AG09319 (cell line): ENCODE data around the gene BAZ1A.

Experiments used
- DNase-seq: peaks from one replicate; pipeline ENCODE4 v3.0.0-alpha.2; 2010; ENCODE audit warnings: low read depth; ENCODE audit errors: extremely low read depth
- TF ChIP-seq, protein P1 (sequence below): IDR thresholded peaks from 2 replicates; pipeline ENCODE4 v1.5.1; 2011; ENCODE audit warnings: low read depth, mild to moderate bottlenecking, inconsistent platforms, low read length, moderate library complexity

Gene BAZ1A

DNA sequence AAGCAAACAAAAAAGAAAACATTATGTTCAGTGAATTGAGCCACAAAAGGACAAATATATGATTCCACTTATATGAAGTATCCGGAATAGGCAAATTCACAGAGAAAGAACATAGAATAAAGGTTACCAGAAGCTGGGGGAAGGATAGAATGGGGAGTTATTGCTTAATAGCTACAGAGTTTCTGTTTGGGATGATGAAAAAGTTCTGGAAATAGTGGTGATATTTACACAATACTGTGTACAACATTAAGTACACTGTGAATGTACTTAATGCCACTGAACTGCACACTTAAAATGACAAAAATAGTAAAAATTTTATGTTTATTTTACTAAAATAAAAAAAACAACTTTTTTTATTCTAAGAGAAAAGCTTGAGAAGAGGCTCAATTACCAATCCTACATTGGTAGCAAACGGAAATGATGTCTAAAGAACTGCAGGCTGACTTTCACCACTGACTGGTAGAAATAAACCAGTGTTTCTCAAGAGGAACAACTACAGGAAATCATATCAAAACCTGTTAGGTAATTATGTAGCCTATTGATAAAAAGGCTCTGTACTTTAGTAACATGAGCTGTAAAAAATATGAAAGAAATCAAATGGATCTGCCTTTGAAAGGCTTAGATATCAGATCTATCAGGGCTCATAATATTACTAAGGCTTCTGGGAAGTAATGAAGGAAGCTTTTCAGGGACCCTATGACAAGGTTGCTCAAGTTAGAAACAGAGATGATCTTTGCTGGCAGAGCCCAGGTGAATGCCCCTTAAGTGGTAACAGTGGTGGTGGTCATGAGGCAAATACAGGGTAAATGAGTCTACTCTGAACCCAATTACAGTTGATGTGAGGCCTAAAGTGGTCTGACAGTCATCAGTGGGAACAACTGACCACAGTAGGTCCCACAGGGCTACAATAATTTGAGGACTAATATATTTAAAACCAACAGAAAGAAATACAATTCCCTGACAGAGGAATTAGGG is 41.3 kb downstream of the BAZ1A start:
- TF ChIP-seq, protein P1, sequence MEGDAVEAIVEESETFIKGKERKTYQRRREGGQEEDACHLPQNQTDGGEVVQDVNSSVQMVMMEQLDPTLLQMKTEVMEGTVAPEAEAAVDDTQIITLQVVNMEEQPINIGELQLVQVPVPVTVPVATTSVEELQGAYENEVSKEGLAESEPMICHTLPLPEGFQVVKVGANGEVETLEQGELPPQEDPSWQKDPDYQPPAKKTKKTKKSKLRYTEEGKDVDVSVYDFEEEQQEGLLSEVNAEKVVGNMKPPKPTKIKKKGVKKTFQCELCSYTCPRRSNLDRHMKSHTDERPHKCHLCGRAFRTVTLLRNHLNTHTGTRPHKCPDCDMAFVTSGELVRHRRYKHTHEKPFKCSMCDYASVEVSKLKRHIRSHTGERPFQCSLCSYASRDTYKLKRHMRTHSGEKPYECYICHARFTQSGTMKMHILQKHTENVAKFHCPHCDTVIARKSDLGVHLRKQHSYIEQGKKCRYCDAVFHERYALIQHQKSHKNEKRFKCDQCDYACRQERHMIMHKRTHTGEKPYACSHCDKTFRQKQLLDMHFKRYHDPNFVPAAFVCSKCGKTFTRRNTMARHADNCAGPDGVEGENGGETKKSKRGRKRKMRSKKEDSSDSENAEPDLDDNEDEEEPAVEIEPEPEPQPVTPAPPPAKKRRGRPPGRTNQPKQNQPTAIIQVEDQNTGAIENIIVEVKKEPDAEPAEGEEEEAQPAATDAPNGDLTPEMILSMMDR: no peak
- no peak for DNase-seq

DNA sequence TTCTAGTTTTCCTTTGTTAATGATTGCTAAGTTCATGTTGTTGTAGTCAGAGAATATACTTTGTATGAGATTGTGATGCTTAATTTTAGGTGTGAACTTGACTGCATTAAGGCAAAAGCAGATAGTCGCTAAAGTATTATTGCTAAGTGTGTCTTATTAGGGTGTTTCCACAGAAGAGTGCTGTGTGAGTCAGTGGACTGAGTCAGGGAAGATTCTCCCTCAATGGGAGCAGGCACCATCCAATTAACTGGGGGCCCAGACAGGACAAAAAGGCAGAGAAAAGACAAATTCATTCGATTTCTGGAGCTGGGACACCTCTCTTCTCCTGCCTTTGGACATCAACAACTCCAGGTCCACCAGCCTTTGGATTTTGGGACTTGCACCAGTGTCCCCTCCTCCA is 48.5 kb downstream of the BAZ1A start:
- TF ChIP-seq, protein P1: no peak

DNA sequence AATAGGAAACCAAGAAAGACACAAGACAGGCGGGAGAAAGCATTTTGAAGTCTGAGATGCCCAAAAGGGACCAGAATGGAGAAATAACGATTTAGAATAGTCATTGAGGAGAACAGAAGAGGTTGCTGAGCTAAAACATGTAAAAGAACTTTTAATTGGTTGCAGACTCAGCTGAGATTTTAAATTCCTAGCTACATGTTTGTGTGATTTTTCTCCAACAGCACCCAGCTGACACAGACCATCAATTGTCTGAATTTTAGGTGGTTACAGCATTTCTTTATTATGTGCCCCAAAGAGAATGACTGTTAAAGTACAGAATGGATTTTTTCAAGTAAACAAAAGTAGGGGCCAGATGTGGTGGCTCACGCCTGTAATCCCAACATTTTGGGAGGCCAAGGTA is 50.3 kb downstream of the BAZ1A start:
- TF ChIP-seq, protein P1: no peak
- DNase-seq: no peak

More for the DNA sequence above, 48.5 kb downstream of the BAZ1A start:
- no peak for DNase-seq

DNA sequence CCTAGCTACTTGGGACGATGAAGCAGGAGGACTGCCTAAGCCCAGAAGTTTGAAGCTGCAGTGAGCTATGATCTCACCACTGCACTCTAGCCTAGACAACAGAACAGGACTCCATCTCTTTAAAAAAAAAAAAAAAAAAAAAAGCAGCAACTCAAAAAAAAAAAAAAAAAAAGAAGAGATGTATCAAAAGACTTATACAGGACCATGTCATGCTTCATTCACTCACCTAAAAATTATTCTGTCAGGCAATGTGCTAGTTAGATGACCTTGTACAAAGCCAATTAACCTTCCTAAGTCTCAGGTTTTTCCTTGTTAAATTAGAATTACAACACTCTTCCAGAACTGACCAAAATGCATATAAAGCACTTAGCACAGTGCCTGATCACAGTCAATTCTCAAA is 50.9 kb downstream of the BAZ1A start:
- DNase-seq: no peak

DNA sequence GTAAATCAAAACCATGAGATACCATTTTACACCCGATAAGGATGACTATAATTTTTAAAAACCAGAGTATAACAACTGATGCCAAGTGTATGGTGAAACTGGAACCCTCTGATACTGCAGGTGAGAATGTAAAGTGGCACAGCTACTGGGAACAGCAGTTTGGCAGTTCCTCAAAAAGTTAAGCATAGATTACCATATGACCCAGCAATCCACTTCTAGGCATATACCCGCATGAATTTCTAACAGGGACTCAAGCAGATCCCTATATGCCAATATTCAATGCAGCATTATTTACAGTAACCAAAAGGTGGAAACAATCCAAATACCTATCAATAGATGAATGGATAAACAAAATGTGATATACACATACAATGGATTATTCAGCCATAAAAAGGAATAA is 57.4 kb downstream of the BAZ1A start:
- DNase-seq: no peak
- TF ChIP-seq, protein P1: no peak

More for the DNA sequence above, 50.9 kb downstream of the BAZ1A start:
- TF ChIP-seq, protein P1: no peak

DNA sequence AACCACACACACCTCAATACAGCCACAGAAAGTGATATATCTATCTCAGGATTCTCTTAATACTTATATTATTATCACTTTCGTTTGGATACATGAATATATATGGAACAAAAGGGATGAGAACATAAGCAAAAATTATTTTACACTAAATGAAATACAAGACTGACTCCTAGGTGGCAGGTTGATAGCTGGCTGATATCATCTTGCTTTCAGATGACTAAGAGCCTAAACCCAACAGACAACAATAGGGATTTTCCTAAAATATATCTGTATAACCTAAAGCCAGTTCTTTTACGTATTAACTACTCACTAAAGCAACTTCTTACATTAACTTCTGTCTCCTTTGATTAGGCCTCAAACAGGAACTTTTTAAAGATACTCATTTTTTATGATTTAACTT is 65.1 kb downstream of the BAZ1A start:
- TF ChIP-seq, protein P1: no peak
- DNase-seq: no peak

DNA sequence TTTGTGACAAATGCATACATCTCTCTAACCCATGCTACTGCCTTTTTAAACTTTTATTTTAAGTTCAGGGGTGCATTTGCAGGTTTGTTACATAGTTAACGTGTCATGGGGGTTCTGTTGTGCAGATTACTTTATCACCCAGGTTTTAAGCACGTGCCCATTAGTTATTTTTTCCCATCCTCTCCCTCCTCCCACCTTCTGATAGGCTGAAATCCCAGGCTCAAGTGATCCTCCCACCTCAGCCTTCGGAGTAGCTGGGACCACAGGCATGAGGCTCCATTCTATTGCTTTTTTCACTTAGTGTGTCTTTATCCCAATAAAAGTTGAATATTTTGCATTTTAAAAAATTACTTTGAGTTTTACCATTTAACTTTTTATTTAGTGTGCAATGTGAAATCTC is 68.9 kb downstream of the BAZ1A start:
- TF ChIP-seq, protein P1: no peak
- DNase-seq: no peak
